Retinal pigment epithelial cell (primary cell): ENCODE results near the gene RAB7B.

ENCODE experiments used
- DNase-seq: peaks from one replicate; pipeline ENCODE4 v3.0.0-alpha.2; 2010; ENCODE audit warnings: low read depth
- H3K4me3 ChIP-seq: 2 replicates; pipeline ENCODE4 v1.5.1; 2011; ENCODE audit warnings: mild to moderate bottlenecking, low read length, control low read depth, moderate library complexity
- CTCF ChIP-seq: conservative IDR thresholded peaks from 2 replicates; pipeline ENCODE4 v1.5.1; 2011; ENCODE audit warnings: low read depth, low read length, control low read depth, inconsistent platforms

The RAB7B gene

GRCh38 chr1:205967554-205968335 lies 35.5 kb downstream of the RAB7B start:
- no peak for TF ChIP-seq CTCF
- no peak for DNase-seq
- H3K4me3 ChIP-seq = no peak overlapping the region

GRCh38 chr1:205965036-205965884 lies 37.9 kb downstream of the RAB7B start:
- no peak overlapping the region for H3K4me3 ChIP-seq
- no peak for TF ChIP-seq CTCF
- no peak for DNase-seq

- no peak overlapping the region for H3K4me3 ChIP-seq
- TF ChIP-seq CTCF = no peak
- no peak for DNase-seq
Measured at GRCh38 chr1:205963352-205964155, 39.6 kb downstream of the RAB7B start.

GRCh38 chr1:205962821-205963221 lies 40.4 kb downstream of the RAB7B start:
- DNase-seq = no peak
- no peak overlapping the region for H3K4me3 ChIP-seq
- no peak for TF ChIP-seq CTCF

- DNase-seq = no peak
- TF ChIP-seq CTCF = no peak
- H3K4me3 ChIP-seq = no peak overlapping the region
Measured at GRCh38 chr1:205961991-205962820, 41.0 kb downstream of the RAB7B start.

- H3K4me3 ChIP-seq = no peak overlapping the region
- DNase-seq = no peak
- TF ChIP-seq CTCF = no peak
Measured at GRCh38 chr1:205961405-205961804, 41.8 kb downstream of the RAB7B start.
